ENCODE measurements around the gene ACLY.

DNA sequence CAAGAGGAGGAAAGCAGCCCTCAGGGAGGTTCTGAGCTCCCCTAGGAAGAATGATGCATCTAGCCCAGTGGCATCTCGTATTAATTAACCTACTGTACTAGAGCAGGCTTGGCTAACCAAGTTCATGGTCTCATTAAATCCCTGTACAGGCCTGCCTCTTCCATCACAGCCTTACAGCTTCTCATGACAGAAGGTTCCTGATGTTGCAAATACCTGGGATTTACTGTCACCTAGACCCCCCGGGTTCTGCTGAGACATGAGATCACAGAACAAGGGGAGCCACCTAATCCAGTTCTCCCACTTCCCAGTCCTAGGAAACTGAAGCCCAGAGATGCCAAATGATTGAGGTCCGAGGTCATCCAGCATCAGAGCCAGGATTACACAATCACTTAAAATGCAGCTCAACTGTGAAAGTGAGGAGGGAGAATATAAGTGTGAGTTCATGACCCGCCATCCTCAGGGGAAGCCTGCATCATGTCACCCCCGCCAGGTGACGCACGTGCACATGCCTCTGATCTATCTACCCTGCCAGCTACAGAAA lies 23.9 kb downstream of the ACLY start:
- TF ChIP-seq SOX13 (IDR thresholded peaks at IDR 0.05) (no peak), SOX13 (CRISPR knock-in tag; conservative IDR thresholded peaks at IDR 0.05 in 1 of 2, IDR thresholded peaks at IDR 0.05 in 1 of 2) (no peak), THAP7 (CRISPR knock-in tag; IDR thresholded peaks at IDR 0.05) (no peak), SRSF9 (IDR thresholded peaks at IDR 0.05; ENCODE audit: borderline replicate concordance, insufficient read depth, low read depth, low read length, poor library complexity, severe bottlenecking) (no peak), SETDB1 (CRISPR knock-in tag; IDR thresholded peaks at IDR 0.05; ENCODE audit: borderline replicate concordance) (no peak), ZNF816 (CRISPR knock-in tag; IDR thresholded peaks at IDR 0.05; ENCODE audit: borderline replicate concordance) (no peak), DPF2 (CRISPR knock-in tag; IDR thresholded peaks at IDR 0.05; ENCODE audit: borderline replicate concordance, low read depth) (no peak), FOXP1 (IDR thresholded peaks at IDR 0.05) (no peak), FOXP1 (CRISPR knock-in tag; IDR thresholded peaks at IDR 0.05) (no peak), ZNF550 (CRISPR knock-in tag; IDR thresholded peaks at IDR 0.05; ENCODE audit: borderline replicate concordance) (no peak), POLR2A (IDR thresholded peaks at IDR 0.05; ENCODE audit: insufficient read depth in 1 of 2, low read depth in 2 of 2, low read length in 2 of 2) (no peak), MNT (IDR thresholded peaks at IDR 0.05) (no peak), HOMEZ (CRISPR knock-in tag; IDR thresholded peaks at IDR 0.05; ENCODE audit: low read depth) (no peak)
- TF ChIP-seq, protein P1, sequence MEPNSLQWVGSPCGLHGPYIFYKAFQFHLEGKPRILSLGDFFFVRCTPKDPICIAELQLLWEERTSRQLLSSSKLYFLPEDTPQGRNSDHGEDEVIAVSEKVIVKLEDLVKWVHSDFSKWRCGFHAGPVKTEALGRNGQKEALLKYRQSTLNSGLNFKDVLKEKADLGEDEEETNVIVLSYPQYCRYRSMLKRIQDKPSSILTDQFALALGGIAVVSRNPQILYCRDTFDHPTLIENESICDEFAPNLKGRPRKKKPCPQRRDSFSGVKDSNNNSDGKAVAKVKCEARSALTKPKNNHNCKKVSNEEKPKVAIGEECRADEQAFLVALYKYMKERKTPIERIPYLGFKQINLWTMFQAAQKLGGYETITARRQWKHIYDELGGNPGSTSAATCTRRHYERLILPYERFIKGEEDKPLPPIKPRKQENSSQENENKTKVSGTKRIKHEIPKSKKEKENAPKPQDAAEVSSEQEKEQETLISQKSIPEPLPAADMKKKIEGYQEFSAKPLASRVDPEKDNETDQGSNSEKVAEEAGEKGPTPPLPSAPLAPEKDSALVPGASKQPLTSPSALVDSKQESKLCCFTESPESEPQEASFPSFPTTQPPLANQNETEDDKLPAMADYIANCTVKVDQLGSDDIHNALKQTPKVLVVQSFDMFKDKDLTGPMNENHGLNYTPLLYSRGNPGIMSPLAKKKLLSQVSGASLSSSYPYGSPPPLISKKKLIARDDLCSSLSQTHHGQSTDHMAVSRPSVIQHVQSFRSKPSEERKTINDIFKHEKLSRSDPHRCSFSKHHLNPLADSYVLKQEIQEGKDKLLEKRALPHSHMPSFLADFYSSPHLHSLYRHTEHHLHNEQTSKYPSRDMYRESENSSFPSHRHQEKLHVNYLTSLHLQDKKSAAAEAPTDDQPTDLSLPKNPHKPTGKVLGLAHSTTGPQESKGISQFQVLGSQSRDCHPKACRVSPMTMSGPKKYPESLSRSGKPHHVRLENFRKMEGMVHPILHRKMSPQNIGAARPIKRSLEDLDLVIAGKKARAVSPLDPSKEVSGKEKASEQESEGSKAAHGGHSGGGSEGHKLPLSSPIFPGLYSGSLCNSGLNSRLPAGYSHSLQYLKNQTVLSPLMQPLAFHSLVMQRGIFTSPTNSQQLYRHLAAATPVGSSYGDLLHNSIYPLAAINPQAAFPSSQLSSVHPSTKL (CRISPR knock-in tag; IDR thresholded peaks at IDR 0.05): no peak
- TF ChIP-seq, protein P2, sequence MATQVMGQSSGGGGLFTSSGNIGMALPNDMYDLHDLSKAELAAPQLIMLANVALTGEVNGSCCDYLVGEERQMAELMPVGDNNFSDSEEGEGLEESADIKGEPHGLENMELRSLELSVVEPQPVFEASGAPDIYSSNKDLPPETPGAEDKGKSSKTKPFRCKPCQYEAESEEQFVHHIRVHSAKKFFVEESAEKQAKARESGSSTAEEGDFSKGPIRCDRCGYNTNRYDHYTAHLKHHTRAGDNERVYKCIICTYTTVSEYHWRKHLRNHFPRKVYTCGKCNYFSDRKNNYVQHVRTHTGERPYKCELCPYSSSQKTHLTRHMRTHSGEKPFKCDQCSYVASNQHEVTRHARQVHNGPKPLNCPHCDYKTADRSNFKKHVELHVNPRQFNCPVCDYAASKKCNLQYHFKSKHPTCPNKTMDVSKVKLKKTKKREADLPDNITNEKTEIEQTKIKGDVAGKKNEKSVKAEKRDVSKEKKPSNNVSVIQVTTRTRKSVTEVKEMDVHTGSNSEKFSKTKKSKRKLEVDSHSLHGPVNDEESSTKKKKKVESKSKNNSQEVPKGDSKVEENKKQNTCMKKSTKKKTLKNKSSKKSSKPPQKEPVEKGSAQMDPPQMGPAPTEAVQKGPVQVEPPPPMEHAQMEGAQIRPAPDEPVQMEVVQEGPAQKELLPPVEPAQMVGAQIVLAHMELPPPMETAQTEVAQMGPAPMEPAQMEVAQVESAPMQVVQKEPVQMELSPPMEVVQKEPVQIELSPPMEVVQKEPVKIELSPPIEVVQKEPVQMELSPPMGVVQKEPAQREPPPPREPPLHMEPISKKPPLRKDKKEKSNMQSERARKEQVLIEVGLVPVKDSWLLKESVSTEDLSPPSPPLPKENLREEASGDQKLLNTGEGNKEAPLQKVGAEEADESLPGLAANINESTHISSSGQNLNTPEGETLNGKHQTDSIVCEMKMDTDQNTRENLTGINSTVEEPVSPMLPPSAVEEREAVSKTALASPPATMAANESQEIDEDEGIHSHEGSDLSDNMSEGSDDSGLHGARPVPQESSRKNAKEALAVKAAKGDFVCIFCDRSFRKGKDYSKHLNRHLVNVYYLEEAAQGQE (IDR thresholded peaks at IDR 0.05; ENCODE audit: borderline replicate concordance in 1 of 2, low read depth in 1 of 2, low read length in 2 of 2): no peak

Data from HepG2 (cell line).